HT-29 (cell line): ENCODE results near the gene FRS2. TPM values are rescaled to one million over a fixed set of nuclear protein-coding genes. Genes with fewer than 3 reads are reported as not detected.

Experiments
- DNase-seq: peaks from one replicate; pipeline ENCODE4 v3.0.0-alpha.2; 2015; ENCODE audit warnings: low spot score
- total RNA-seq: library from RNA; depleted of rRNA; stranded (reverse); fragments of >200 nt; shearing (Covaris generic); gene quantifications from 2 replicates; pipeline ENCODE4 v1.2.3, GENCODE V29; 2014

Gene FRS2
- total RNA-seq, 1 experiment from 2014 or later, result 11.5 TPM

- DNase-seq, result no peak
Observed at GRCh38 chr12:69501154-69501895, 31.1 kb downstream of the FRS2 start.

GRCh38 chr12:69502345-69503081, 32.3 kb downstream of the FRS2 start:
- no peak for DNase-seq

- no peak for DNase-seq
Observed at GRCh38 chr12:69508091-69508490, 37.9 kb downstream of the FRS2 start.

GRCh38 chr12:69508621-69509020, 38.4 kb downstream of the FRS2 start:
- DNase-seq, result no peak

GRCh38 chr12:69509308-69509736, 39.1 kb downstream of the FRS2 start:
- no peak for DNase-seq

GRCh38 chr12:69509904-69510827, 40.0 kb downstream of the FRS2 start:
- DNase-seq, result no peak

GRCh38 chr12:69511016-69511415, 40.8 kb downstream of the FRS2 start:
- no peak for DNase-seq

- no peak for DNase-seq
Observed at GRCh38 chr12:69511469-69512267, 41.5 kb downstream of the FRS2 start.

GRCh38 chr12:69512820-69513219, 42.6 kb downstream of the FRS2 start:
- DNase-seq, result no peak

GRCh38 chr12:69513297-69513696, 43.1 kb downstream of the FRS2 start:
- DNase-seq, result no peak

GRCh38 chr12:69514111-69514510, 43.9 kb downstream of the FRS2 start:
- no peak for DNase-seq

- no peak for DNase-seq
Observed at GRCh38 chr12:69514845-69515244, 44.7 kb downstream of the FRS2 start.

- DNase-seq, result no peak
Observed at GRCh38 chr12:69515394-69515930, 45.3 kb downstream of the FRS2 start.

GRCh38 chr12:69516950-69517349, 46.8 kb downstream of the FRS2 start:
- DNase-seq, result no peak

- no peak for DNase-seq
Observed at GRCh38 chr12:69517406-69517805, 47.2 kb downstream of the FRS2 start.

- no peak for DNase-seq
Observed at GRCh38 chr12:69519871-69520270, 49.7 kb downstream of the FRS2 start.

- DNase-seq, result no peak
Observed at GRCh38 chr12:69523433-69524330, 53.5 kb downstream of the FRS2 start.

- no peak for DNase-seq
Observed at GRCh38 chr12:69524331-69524630, 54.1 kb downstream of the FRS2 start.

GRCh38 chr12:69524755-69525469, 54.7 kb downstream of the FRS2 start:
- DNase-seq, result no peak
